Mucosa of gallbladder (tissue), 1 donor: ENCODE results near the gene GRIK3. TPM values are rescaled to one million over a fixed set of nuclear protein-coding genes. Genes with fewer than 3 reads are reported as not detected.

ENCODE experiments used
- DNase-seq: peaks from one replicate; pipeline ENCODE4 v3.0.0-alpha.2; 2020; ENCODE audit warnings: low spot score
- total RNA-seq: library from RNA; stranded (reverse); gene quantifications from one replicate; pipeline ENCODE4 v1.2.1, GENCODE V29; 2021
- donor health status: DM: no; HTN: no; CAD: no.

Gene GRIK3
- total RNA-seq, 1 donor from 2014 or later, result 1.1 TPM

DNA sequence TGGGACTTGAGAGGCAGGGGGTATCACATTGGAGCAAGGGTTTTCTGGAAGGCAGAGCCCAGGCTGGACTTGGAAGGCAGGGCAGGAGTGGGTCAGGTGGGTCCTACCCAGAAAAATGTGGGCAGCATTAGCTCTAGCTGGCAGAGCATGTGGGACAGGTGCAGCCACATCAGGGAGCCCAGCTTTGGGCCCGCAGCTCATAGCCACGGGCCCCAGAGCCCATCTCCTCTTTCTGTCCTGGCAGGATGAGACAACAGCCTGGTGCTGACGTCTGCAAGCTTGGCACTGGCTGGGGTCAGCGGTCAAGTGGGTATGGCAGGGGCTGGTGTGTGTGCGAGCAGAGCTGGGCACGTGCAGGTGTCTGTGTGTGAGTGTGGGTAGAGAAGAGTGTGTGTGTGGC is 154.7 kb downstream of the GRIK3 start:
- no peak for DNase-seq

DNA sequence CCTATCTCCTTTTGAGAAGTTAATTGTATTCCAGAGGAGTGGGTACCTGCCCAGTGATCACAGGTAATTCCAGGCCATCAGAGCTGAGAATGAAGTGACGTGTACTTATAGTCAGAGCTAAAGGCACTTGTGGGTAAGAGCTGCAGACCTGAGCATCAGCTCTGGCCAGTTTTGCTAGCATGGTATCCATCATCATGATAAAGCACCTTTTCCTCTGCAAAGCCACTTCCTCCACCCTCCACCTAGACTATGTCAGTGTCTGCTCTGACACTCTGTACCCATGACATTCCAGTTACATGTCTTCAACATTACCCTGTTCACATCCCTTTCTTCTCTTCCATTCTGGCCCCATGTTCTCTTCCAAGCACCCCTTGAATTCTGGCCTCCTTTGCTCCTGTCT is 157.3 kb downstream of the GRIK3 start:
- DNase-seq, result peak; percentile 0

DNA sequence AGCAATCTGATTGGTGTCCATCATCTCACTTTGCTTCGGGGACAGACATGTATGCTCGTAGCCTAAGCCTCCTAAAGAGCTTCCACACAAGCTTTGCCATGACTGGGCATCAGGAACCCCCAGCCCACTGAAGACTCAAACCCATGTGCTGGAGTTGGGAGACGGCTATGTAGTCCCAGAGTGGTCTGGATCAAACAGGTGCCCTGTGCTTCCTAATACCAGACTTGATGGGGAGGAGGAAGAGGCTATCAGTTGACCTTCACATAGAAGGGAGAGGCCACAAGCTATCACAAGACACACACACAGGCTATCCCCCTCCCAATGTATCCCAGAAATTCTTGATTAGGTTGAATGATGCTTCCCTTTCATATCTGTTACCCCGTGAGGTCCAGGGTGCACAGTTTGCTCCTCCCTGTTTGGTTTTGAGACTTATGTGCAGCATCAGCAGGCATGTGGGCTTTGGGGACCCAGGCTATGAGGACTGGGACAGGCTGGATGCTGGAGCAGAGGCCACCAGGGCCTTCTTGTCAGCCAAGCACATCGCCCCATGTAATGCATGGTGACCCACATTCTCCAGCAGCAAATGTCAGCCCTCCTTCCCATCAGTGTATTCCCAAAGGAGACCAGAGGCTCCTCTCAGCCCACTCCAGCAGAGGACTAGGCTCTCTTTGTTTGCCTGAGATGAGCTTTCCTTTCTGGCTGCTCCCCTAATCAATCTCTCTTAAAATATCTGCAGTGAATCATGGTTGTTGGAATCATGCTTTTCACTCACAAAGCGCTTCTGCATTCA is 159.8 kb downstream of the GRIK3 start:
- no peak for DNase-seq

DNA sequence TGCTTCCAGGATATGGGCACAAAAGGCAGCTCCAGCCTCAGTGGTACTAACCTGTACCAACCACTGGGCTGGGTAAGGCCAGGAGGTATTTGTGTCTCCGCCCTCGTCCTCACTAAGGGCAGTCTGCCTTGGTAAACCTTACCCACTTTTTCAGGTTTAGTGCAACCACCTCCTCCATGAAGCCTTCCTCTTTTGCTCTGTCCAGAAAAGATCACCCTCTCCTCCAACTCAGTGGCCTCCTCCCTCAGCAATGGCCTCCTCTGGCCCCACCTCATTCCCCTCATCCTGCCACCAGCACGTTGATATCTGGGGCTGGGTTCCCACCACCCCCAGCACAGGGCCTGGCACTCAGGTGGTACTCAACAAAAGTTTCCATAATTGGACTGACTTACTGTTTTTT is 161.5 kb downstream of the GRIK3 start:
- no peak for DNase-seq

DNA sequence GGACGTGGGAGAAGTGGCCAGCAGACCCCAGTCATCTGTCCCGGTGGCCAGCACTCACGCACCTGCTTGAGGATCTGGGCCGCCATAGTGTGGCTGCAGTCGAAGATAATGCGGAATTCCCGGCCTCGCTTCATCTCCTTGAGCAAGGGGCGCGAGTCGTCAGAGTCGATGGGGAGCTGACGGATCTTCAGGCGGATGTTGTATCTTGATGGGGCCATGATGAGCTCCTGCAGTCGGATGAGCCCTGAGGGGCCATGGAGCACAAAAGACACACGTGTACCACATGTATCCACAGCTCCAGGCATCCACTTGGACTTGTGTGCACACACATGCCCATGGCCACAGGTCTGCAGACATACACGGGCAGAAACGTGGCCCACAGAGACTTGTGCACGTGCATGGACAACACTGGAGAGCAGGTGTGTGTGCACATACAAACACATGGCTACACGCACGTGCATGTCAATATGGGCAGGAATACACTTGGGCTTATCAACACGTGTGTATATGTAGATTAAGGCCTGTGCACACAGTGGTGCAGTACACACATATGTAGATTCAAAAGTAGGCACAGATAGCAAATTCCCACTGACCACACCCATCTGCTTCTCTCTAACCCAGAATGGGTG is 162.1 kb downstream of the GRIK3 start:
- DNase-seq, result no peak

DNA sequence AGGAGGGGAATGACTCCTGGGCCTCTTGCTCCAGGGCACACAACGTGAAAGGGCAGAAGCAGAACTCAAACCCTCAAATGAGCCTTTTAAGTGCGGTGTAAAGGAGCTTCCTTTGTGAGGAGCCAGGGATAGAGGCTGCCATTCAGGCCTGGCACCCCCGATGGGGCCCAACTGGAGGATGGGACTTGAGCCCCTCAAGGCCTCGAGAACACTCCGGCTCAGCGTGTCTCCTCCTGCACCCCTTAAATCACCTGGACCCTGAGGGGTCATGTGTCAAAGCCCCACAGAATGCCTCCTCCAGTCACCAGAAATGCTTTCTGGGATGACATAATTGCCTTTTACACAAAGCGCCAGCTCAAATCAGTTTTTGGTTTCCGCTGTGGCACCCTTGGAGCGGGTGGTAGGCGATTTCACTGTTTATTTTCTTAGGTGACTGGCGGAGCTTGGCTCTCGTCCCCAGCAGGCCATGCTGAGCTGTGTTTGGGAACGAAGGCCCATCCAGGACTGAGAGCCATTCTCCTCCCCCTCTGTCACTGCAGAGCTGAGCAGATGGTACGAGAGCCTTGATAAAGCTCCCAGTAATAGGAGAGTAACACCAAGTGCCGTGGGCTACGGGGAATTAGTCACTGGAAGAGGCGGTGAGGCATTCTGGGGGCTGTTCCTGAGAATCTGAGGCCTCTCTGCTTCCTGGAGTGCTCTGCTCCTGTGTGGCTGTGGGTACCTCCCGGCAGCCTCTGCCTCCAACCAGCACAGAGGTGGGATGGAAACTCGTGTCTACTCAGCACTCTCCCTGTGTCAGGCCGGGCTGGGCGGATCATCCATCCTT is 163.0 kb downstream of the GRIK3 start:
- DNase-seq, result no peak

DNA sequence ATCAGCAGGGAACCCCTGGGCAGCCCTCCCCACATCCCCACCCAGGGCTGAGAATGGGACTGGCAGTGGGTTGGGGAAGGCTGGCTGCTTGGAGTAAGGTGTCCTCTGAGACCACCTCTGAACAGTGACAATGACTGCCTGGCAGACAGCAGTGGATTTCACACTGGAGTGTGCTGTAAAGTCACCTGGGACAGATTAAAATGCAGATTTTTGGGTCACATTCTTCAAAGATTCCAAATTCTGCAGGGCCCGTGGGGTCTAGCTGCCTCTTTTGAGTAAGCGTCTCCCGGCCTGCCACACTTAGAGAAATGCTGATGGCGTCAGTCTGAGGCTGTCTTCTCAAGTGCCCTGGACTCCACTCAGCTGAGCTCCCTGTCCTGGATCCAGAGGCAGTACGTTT is 164.5 kb downstream of the GRIK3 start:
- DNase-seq, result no peak

DNA sequence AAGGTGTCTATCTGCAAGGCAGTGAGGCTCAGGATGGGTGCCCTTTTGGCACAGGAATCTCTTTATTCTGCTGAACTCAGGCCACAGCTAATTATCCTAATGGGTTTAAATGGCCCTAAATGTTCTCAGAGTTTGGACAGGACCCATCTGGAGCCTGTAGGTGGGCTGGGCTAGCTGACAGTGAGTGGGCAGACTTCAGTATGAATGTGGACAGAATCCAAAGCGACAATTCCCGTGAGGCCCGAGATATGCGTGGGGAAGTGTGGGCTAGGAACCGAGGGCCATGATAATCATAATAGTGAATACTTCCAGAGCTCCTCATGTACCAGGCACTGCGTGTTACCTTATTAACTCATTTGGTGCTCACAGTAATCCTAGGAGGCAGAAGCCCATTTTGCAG is 165.3 kb downstream of the GRIK3 start:
- no peak for DNase-seq

DNA sequence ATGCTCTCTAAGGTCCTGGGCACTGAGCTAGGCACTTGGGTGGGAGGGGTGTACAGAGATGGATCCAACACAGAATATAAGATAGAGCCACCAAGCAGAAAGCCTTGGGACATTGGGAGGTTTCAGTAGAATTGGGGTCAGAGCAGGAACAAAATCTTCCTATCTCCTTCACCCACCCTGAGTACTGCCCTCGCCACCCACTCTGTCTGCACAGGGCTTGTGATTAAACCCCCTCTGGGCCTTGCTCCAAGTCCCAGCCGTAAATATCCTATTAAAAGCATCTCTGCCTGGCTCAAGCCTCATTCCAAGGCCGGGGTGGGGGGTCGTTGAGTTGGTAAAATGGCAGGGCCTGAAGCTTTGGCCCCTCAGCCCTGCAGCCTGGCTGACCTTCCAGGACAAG is 166.7 kb downstream of the GRIK3 start:
- no peak for DNase-seq

DNA sequence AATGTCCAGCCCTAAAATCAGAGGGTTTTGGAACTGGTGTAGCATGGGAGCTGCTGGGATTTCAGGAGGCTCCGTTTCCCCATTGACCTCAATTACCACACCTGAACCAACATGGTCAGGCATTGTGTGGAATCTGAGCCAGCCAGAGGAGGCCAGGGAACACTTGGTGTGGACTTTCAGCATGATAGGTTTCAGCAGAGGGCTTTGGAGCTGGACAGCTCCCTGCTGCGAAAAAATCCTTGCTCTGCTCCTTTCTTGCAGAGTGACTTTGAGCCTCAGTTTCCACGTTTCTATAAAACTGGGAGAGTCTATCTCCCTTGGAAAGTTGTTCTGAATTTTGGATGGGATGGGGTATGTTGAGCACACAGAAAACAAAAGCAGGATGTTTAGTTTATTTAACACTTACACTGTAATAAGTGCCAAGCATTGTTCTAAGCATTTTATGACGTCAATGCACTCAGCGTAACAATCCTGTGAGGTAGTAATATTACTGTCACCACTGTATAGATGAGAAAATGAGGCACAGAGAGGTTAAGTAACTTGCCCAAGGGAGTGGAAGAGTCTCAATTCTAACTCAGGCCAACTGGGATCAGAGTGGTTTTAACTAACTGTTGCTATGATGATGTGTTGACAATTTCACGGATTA is 168.0 kb downstream of the GRIK3 start:
- DNase-seq, result no peak

DNA sequence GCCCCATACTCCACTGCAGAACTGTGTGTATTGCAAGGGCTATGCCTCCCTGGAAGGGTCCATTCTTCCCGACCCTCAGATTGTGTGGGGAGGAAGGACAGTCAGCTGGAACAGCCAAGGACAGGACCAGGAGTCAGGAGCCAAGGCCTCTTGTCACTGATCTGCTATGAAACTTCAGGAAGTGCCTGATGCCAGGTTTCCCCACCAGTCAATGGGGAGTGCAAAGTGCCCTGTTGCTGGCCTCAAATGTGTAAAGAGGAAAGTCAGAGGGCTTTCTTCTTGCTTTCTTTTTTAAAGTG is 168.8 kb downstream of the GRIK3 start:
- DNase-seq, result no peak

DNA sequence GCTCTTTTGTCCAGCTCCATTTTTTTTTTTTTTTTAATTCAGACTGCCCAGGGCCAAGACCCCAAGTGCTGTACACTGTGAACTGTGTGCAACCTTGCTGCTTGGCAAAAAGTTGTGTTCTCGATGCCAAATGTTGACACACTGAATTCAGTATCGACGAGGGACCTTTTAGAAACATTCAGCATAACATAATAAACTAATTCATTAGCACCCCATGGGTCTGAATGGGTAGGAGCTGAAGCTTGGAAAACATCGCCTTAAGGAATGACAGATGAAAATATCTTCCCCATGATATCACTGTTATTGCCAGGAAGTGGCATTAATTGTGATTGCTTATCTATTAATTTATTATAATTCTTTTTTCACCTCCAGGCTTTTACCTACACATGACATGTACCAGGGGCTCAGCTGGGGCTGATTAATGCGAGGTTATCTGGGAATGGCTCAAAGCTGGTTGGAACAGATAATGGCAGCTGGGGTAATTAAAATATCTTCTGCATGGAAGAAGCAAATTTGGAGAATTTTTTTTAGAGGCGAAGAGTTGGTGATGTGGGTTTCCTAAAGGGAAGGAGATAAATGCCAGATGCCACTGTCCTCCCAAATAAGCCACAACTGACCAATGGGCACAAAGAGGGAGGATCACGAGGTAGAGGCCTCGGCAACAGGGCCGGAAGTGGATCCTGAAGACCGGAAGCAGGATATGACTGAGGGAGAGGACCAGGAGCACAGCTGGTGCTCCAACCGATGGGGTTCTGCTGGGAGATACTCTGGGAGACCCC is 169.3 kb downstream of the GRIK3 start:
- no peak for DNase-seq

DNA sequence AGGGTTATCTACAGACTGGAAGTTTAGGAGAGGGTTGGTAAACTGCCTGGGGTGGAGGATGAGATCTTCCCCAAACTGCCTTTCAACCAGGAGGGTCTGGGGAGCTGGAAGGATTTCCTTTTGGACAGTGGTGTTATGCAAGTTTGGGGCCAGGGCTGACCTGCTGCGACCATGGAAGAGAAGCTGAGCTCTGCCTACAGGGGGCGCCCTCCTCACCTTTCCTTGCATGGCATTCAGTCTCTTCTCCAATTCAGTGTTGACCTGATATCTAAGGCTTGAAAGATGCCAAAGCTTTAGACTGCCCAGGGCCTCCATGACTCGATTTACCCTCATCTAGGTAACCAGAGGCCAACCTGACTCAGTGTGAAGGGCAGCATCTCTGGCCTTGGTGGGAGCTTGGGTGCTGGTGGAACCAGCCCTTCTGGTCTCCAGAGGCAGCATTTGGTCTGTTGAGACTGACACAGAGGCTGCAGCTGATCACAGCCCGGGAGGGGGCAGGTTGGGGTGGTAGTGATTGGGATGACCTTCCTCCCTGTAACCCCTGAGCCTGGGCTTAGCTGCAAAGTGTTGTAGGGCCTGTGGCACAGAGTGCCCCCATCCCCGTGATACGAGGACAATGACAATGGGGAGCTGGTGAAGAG is 170.0 kb downstream of the GRIK3 start:
- no peak for DNase-seq

DNA sequence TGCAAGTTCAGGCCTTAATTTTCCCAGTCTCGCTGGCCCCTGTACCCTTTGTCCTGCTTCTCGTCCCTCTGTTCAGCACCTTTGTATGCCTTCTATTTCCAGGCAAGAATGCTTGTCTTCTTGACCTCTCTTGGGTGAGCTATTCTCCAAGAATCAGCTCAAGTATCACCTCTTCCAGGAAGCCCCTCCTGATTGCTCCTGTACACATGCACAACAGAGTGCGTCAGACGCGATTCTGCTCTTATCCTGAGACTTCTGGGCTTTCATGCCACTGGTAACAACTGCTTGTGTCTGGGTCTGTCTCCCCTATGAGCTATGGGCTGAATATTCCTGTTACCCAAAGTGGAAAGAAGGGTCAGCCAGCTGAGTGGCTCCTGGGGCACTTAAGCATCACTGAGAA is 170.8 kb downstream of the GRIK3 start:
- DNase-seq, result no peak

DNA sequence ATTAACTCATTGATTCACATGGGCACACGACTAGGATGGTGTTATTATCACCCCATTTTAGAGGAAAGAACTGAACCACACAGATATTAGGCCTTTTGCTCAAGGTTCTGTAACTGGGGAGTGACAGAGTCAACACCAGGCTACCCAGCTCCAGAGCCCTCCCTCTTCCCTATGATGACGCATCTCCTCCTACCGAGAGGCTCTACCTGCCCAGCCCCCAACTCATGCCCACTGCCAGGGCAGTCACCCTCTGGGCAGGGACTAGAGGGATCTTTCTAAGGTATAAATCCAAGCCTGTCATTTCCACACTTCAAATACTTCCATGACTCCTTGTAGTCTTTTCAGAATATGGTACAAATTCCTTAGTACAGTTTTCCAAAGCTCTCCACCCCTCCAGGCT is 171.3 kb downstream of the GRIK3 start:
- DNase-seq, result no peak

DNA sequence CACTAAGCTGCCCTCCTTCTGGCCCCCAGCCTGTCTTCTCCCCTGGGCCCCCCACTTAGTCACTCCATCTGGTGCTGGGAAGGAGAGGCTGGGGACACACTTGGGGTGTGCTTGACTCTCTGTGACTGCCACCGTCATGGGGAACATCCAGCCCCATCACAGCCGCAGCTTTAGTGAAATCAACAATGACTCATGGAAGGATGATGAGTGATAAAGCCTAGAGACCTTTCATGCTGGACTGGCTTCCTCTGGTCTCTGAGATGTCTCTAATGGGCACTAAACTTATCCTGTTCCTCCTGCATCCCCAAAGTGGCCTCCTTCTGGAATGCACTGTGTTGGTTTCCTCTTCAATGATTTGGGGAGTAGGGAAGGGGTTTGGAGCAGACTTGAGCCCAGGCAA is 172.9 kb downstream of the GRIK3 start:
- no peak for DNase-seq

DNA sequence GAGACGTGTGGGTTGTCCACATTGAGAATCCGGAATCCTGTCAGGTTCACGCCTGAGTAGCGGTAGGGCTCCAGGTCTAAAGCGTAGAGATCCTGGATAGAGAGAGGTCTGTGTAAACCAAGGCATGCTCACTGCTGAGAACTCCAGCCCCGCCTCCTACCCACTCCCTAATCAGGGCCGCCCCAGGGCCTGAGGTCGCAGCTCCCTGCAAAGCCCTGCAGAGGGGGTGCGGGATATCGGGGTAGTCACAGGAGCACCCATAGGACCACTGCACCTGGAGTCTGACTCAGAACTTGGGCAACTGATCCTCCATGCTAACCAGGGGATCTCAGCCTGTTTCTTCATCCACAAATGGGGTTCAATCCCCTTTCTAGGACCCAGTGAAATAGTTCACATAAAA is 174.4 kb downstream of the GRIK3 start:
- DNase-seq, result no peak

DNA sequence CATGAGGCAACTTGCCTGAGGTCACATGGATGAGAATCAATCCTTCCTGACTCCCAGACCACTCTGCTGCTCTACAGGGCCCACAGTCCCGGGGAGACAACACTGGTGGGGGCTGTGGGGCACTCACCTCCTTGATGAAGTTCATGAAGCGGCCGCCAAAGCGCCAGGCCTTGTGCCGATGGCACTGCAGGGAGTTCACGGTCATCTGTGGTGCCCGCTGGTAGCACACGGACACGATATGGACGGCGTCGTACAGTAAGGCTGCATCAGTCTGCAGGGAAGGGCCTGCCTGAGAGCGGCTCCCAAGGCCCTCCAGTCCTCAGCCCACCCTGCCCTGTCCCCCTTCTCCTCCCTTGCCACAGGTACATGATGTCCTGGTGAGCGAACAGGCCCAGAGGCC is 175.3 kb downstream of the GRIK3 start:
- DNase-seq, result no peak

DNA sequence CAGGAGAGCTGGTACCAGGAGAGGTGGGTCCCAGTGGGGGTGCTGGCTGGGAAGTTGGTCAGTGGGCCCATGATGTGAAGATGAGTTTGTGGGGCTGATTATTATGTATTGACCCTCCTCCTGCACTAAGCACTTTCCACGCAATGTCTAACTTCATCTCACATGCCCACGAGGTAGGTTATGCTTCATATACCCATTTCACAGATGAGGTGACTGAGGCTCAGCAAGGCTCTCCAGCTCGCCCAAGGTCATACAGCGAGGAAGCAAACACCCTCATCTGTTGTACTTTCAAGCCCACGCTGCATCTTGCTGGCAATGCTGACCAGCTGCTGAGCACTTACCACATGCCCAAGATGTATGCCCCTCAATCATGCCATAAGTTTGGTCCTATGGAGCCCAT is 175.8 kb downstream of the GRIK3 start:
- DNase-seq, result no peak

DNA sequence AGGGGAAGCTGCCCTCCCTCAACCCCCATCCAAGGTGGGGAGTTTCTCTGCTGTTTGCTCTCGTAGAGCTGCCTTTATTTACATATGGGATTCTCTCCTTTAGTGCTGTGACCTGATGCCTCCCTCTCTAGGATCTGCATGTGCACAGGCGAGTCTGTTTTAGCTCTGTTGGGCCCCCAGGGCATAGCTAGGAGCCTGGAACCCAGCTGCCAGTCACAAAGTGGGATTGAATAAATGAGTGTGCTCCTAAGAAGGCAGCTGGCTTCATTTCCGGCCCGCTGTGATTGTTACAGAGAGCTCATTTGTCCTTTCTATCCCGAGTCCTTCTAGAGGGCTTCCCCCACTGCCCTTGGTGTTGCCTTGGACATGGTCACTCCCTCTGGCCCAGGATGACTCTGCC is 176.6 kb downstream of the GRIK3 start:
- no peak for DNase-seq
